Measurements from ENCODE around the gene PRDM16. TPM values are rescaled to one million over a fixed set of nuclear protein-coding genes. Genes with fewer than 3 reads are reported as not detected.

PRDM16 gene
- total and polyA plus RNA-seq, 2 of the 4 experiments (the other 2 are of a cell fraction) = 0.02 TPM; not detected in 1

GRCh38 chr1:3042481-3042880 lies 26.5 kb upstream of the PRDM16 start:
- BruUV-seq (replicated peaks) = no TSS peak
- CTCF ChIA-PET = no interaction called here

More at GRCh38 chr1:3042481-3042880, 26.5 kb upstream of the PRDM16 start:
- POLR2A ChIA-PET (ENCODE audit: unreplicated experiment) = no interaction called here
- H2BK15ac ChIP-seq (ENCODE audit: low read depth, low read length) = no peak overlapping the region
- DNase-seq = no peak
- no peak overlapping the region for H3K4ac ChIP-seq (ENCODE audit: low read depth, low read length)
- ATAC-seq (ENCODE audit: low read depth) = no peak
- H3K36me3 ChIP-seq (ENCODE audit: control insufficient read depth, insufficient read depth, low read length) = no peaks in the 10 kb centered on the region
- no peak overlapping the region for H3K4me2 ChIP-seq (ENCODE audit: low read depth, low read length)
- H3K18ac ChIP-seq (ENCODE audit: low read depth, low read length) = no peak overlapping the region
- no peak overlapping the region for H2AFZ ChIP-seq (replicated peaks; ENCODE audit: low read length, poor library complexity)
- H4K5ac ChIP-seq (ENCODE audit: low read depth, low read length) = no peak overlapping the region
- intact Hi-C loops (cut with micrococcal nuclease) (no loop called here), dilution Hi-C loops (cut with HindIII; ENCODE audit: low sequenced_read_pairs, unreplicated experiment) (no loop called here), in situ Hi-C loops (cut with MboI; ENCODE audit: low sequenced_read_pairs) (no loop called here)
- H2BK5ac ChIP-seq (ENCODE audit: low read depth, low read length, poor library complexity, severe bottlenecking) = no peak overlapping the region
- no peaks in the 10 kb centered on the region for H4K20me1 ChIP-seq (ENCODE audit: insufficient read depth, low read length)
- no peak overlapping the region for H2BK20ac ChIP-seq (ENCODE audit: low read depth, low read length)
- H3K27me3 ChIP-seq (ENCODE audit: control insufficient read depth, insufficient read depth, low read length) = no peaks in the 10 kb centered on the region
- H4K91ac ChIP-seq (ENCODE audit: insufficient read depth, low read depth, low read length) = no peak overlapping the region
- H2AK5ac ChIP-seq (ENCODE audit: low read depth, low read length) = no peak overlapping the region
- no peaks in the 10 kb centered on the region for H3K79me1 ChIP-seq (ENCODE audit: low read depth in 1 of 2, low read length in 2 of 2)
- no peak overlapping the region for H3K27ac ChIP-seq (ENCODE audit: insufficient read depth, low read length)
- no peak for TF ChIP-seq CEBPB (IDR thresholded peaks at IDR 0.05; ENCODE audit: low read depth, low read length)
- no peak for TF ChIP-seq SMC3 (IDR thresholded peaks at IDR 0.05; ENCODE audit: low read depth, low read length)
- TF ChIP-seq MAFK (IDR thresholded peaks at IDR 0.05; ENCODE audit: low read depth, low read length) = no peak
- no peak for TF ChIP-seq NFE2L2 (IDR thresholded peaks at IDR 0.05; ENCODE audit: low read depth, low read length)
- no peak for TF ChIP-seq CHD1 (IDR thresholded peaks at IDR 0.05; ENCODE audit: low read depth, low read length)
- TF ChIP-seq, protein P1, sequence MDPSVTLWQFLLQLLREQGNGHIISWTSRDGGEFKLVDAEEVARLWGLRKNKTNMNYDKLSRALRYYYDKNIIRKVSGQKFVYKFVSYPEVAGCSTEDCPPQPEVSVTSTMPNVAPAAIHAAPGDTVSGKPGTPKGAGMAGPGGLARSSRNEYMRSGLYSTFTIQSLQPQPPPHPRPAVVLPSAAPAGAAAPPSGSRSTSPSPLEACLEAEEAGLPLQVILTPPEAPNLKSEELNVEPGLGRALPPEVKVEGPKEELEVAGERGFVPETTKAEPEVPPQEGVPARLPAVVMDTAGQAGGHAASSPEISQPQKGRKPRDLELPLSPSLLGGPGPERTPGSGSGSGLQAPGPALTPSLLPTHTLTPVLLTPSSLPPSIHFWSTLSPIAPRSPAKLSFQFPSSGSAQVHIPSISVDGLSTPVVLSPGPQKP (IDR thresholded peaks at IDR 0.05; ENCODE audit: borderline replicate concordance, low read depth, low read length) = no peak
- no peak for TF ChIP-seq RCOR1 (IDR thresholded peaks at IDR 0.05; ENCODE audit: insufficient replicate concordance, low read length)
- TF ChIP-seq, protein P2, sequence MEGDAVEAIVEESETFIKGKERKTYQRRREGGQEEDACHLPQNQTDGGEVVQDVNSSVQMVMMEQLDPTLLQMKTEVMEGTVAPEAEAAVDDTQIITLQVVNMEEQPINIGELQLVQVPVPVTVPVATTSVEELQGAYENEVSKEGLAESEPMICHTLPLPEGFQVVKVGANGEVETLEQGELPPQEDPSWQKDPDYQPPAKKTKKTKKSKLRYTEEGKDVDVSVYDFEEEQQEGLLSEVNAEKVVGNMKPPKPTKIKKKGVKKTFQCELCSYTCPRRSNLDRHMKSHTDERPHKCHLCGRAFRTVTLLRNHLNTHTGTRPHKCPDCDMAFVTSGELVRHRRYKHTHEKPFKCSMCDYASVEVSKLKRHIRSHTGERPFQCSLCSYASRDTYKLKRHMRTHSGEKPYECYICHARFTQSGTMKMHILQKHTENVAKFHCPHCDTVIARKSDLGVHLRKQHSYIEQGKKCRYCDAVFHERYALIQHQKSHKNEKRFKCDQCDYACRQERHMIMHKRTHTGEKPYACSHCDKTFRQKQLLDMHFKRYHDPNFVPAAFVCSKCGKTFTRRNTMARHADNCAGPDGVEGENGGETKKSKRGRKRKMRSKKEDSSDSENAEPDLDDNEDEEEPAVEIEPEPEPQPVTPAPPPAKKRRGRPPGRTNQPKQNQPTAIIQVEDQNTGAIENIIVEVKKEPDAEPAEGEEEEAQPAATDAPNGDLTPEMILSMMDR (conservative IDR thresholded peaks at IDR 0.05; ENCODE audit: low read depth, low read length) = no peak
- TF ChIP-seq USF2 (IDR thresholded peaks at IDR 0.05; ENCODE audit: low read depth, low read length) = no peak
- no peak overlapping the region for H3K4me3 ChIP-seq (ENCODE audit: insufficient read depth, low read depth, low read length)
- H3K14ac ChIP-seq (replicated peaks; ENCODE audit: low read depth, low read length) = no peak overlapping the region
- no peak overlapping the region for H3K9ac ChIP-seq (ENCODE audit: low read depth, low read length)
- no peak overlapping the region for H3K23ac ChIP-seq (ENCODE audit: low read depth, low read length)
- no peak overlapping the region for H3K56ac ChIP-seq (ENCODE audit: extremely low read depth, insufficient read depth, low read length)
- no peak overlapping the region for H4K8ac ChIP-seq (ENCODE audit: low read depth in 2 of 2, low read length in 2 of 2)
- no peaks in the 10 kb centered on the region for H3K4me1 ChIP-seq (ENCODE audit: control insufficient read depth, insufficient read depth, low read length)
- H3K9me3 ChIP-seq (ENCODE audit: control insufficient read depth, insufficient read depth, low read length) = peaks cover 17% of the 10 kb centered on the region
- no peak overlapping the region for H2AK9ac ChIP-seq (replicated peaks; ENCODE audit: low read depth, low read length, poor library complexity)
- no peaks in the 10 kb centered on the region for H3K9me1 ChIP-seq (ENCODE audit: insufficient read depth, low read length)
- H2BK120ac ChIP-seq (ENCODE audit: low read depth, low read length) = no peak overlapping the region
- WGBS, 2 experiments (ENCODE audit: extremely low coverage in 2 of 2, insufficient read length in 1 of 2) = no CpG with 5 or more reads among the region's 9 CpGs
